Thyroid gland (tissue), 4 donors: ENCODE results near the gene GALNT3. TPM values are rescaled to one million over a fixed set of nuclear protein-coding genes. Genes with fewer than 3 reads are reported as not detected.

Source experiments
- DNase-seq, 2 donors: peaks; one replicate each; pipeline ENCODE4 v3.0.0-alpha.2; 2019
- H3K27ac ChIP-seq, 3 donors: fragments of 200-600 bp; sonication (generic); 1 replicate in 2 of 3; 2 replicates in 1 of 3; pipeline ENCODE4 v1.5.1; 2016 to 2019; ENCODE audit warnings: mild to moderate bottlenecking in 1 of 3, moderate library complexity in 1 of 3
- H3K27me3 ChIP-seq: fragments of 200-600 bp; sonication (generic); one replicate; pipeline ENCODE4 v1.5.1; 2019
- H3K36me3 ChIP-seq, 2 donors: fragments of 200-600 bp; sonication (generic); one replicate each; pipeline ENCODE4 v1.5.1; 2016 to 2019
- H3K4me1 ChIP-seq, 2 donors: fragments of 200-600 bp; sonication (generic); one replicate each; pipeline ENCODE4 v1.5.1; 2017 to 2019
- H3K4me3 ChIP-seq, 3 donors: fragments of 200-600 bp; sonication (generic); replicated peaks in 1 of 3; 1 replicate in 2 of 3; 2 replicates in 1 of 3; pipeline ENCODE4 v1.5.1; 2016; ENCODE audit warnings: mild to moderate bottlenecking in 1 of 3
- H3K9me3 ChIP-seq: fragments of 200-600 bp; sonication (generic); one replicate; pipeline ENCODE4 v1.5.1; 2017
- POLR2A ChIP-seq, 2 donors: fragments of 450-650 bp; IDR thresholded peaks; one replicate each; pipeline ENCODE4 v1.6.1; 2017; ENCODE audit warnings: antibody characterized with exemption in 2 of 2, mild to moderate bottlenecking in 2 of 2, moderate library complexity in 1 of 2
- WGBS, 2 donors: methylation state at CpG; one replicate each; pipeline ENCODE4 v1.1.5; 2017; 5-methylcytosine and 5-hydroxymethylcytosine counted together
- intact Hi-C: fragments of 100-400 bp; cut with DNase I; formaldehyde crosslinking; loops from one replicate; pipeline ENCODE4 v1.15.1; 2023
- total RNA-seq, 4 donors: library from RNA; depleted of rRNA; stranded (reverse); fragments of >200 nt; gene quantifications; one replicate each; pipeline ENCODE4 v1.2.3, GENCODE V29; 2016
- TF ChIP-seq, protein P1 (sequence below), 6 experiments: fragments of 200-600 bp in 3 of 6; fragments of 450-650 bp in 3 of 6; sonication (generic) in 3 of 6; IDR thresholded peaks; one replicate each; pipeline ENCODE4 v1.5.1; 2016 to 2019; ENCODE audit warnings: antibody characterized with exemption in 6 of 6, mild to moderate bottlenecking in 2 of 6, inconsistent platforms in 1 of 6, moderate library complexity in 1 of 6

The GALNT3 gene
- total RNA-seq, 4 donors from 2014 or later, result 48.8 to 78.5 (median 59.2) TPM

DNA sequence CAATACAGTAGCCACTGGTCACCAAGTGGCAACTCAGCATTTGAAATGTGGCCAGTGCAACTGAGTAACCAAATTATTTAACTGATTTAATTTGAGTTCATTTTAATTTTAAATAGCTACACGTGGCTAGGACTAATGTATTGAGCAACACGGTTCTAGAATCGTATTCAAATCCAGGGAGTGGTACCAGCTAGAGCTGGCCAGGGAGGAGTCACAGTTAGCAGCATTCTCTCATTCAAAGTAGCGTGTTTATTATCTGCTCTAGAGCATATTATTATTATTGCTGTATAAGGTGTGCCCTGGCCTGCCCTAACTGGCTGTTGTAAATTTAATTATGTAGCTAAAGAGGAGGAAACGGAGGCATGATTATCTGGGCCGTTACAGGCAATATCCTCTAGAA lies 92.9 kb downstream of the GALNT3 start:
- intact Hi-C loops, result loop anchor here (5.0 kb wide), 1 partner anchor 299 kb away; no protein-coding TSS in a partner anchor
- H3K4me1 ChIP-seq, result peaks cover 11 to 14% of the 10 kb centered on the region in 2 donors
- H3K4me3 ChIP-seq, result no peak overlapping the region
- H3K27me3 ChIP-seq, result no peaks in the 10 kb centered on the region
- no peaks in the 10 kb centered on the region for H3K9me3 ChIP-seq
- DNase-seq, result no peak
- H3K36me3 ChIP-seq, result no peaks in the 10 kb centered on the region
- no peak overlapping the region for H3K27ac ChIP-seq
- WGBS, 2 donors, result 87 to 90% methylated on average over 6 of the region's 6 CpGs
- TF ChIP-seq POLR2A (IDR thresholded peaks at IDR 0.05), result no peak
- TF ChIP-seq, protein P1, sequence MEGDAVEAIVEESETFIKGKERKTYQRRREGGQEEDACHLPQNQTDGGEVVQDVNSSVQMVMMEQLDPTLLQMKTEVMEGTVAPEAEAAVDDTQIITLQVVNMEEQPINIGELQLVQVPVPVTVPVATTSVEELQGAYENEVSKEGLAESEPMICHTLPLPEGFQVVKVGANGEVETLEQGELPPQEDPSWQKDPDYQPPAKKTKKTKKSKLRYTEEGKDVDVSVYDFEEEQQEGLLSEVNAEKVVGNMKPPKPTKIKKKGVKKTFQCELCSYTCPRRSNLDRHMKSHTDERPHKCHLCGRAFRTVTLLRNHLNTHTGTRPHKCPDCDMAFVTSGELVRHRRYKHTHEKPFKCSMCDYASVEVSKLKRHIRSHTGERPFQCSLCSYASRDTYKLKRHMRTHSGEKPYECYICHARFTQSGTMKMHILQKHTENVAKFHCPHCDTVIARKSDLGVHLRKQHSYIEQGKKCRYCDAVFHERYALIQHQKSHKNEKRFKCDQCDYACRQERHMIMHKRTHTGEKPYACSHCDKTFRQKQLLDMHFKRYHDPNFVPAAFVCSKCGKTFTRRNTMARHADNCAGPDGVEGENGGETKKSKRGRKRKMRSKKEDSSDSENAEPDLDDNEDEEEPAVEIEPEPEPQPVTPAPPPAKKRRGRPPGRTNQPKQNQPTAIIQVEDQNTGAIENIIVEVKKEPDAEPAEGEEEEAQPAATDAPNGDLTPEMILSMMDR (IDR thresholded peaks at IDR 0.05), result no peak

DNA sequence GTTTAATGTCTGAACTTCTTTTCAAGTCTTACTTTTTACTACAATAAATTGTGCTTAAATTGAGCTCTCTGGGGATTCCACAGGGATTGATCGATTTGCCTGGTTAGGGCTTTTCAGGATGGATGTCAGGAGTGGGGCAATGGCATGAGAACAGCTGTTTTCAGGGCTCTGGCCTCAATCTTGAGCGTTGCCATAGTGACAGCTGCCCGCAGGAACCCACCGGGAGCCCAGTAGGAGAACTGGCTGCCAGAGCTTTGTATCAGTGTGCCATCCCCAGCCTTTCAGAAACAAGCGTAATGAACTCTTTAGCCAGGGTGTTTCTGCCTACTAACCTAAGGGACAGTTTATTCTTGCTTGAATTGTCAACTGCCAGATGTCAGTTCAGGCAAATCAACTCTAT lies 93.5 kb downstream of the GALNT3 start:
- H3K9me3 ChIP-seq, result no peaks in the 10 kb centered on the region
- no peak for DNase-seq
- H3K4me3 ChIP-seq, result no peak overlapping the region
- intact Hi-C loops, result loop anchor here (5.0 kb wide), 1 partner anchor 298 kb away; no protein-coding TSS in a partner anchor
- H3K36me3 ChIP-seq, result no peaks in the 10 kb centered on the region
- H3K4me1 ChIP-seq, result peaks cover 11 to 14% of the 10 kb centered on the region in 2 donors
- H3K27me3 ChIP-seq, result no peaks in the 10 kb centered on the region
- 79 to 83% methylated on average over 5 of the region's 5 CpGs for WGBS, 2 donors
- H3K27ac ChIP-seq, result no peak overlapping the region
- TF ChIP-seq, protein P1 (IDR thresholded peaks at IDR 0.05), result no peak
- no peak for TF ChIP-seq POLR2A (IDR thresholded peaks at IDR 0.05)

DNA sequence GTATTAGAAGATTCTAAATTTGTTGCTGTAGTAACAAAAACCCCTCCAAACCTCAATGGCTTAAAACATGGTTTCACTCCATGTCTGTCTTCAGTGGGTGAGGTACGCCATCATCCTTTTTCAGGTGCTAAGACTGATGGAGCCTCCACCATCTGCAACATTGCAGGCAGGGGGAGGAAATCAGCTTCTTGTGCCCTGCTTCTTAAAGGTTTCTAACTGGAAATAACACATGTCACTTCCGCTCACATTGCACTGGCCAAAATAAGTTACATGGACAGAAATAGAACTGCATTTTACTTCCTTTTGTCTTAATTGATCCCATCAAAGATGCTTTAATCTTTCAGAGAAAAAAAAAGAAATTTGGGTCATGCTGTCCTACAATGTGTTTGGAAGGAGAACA lies 94.1 kb downstream of the GALNT3 start:
- DNase-seq, result no peak
- no peak for TF ChIP-seq POLR2A (IDR thresholded peaks at IDR 0.05)
- TF ChIP-seq, protein P1 (IDR thresholded peaks at IDR 0.05), result no peak
- no peaks in the 10 kb centered on the region for H3K27me3 ChIP-seq
- H3K9me3 ChIP-seq, result no peaks in the 10 kb centered on the region
- no peak overlapping the region for H3K27ac ChIP-seq
- no peaks in the 10 kb centered on the region for H3K36me3 ChIP-seq
- H3K4me1 ChIP-seq, result peaks cover 11 to 14% of the 10 kb centered on the region in 2 donors
- intact Hi-C loops, result loop anchor here (5.0 kb wide), 1 partner anchor 298 kb away; no protein-coding TSS in a partner anchor
- H3K4me3 ChIP-seq, result no peak overlapping the region
- 87 to 91% methylated on average over 2 of the region's 2 CpGs for WGBS, 2 donors

DNA sequence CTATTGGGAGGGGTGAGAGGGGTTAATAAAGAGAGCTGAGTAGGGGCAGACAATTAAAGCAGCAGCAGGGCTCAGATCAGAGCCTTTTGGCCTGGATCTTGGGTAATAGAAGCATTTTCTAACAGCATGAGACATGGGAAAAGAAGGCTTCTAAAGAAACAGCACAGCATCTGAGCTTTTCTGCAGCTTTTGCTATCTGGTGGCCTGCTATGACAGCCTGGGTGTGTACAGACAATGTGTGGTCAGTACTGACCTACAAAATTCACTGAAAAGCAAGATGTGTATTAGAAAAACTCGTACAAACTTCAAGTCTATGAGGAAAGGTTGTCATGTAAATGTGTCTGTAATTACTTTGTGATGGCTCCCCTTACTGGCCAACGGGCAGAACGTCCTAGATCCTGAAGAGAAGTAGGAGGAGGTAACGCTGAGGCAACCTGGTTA lies 95.6 kb downstream of the GALNT3 start:
- H3K4me1 ChIP-seq, result peaks cover 11 to 14% of the 10 kb centered on the region in 2 donors
- intact Hi-C loops, result no loop called here
- no peaks in the 10 kb centered on the region for H3K27me3 ChIP-seq
- TF ChIP-seq POLR2A (IDR thresholded peaks at IDR 0.05), result no peak
- TF ChIP-seq, protein P1 (IDR thresholded peaks at IDR 0.05), result peak; percentile 22 to 71 (median 62)
- WGBS, 2 donors, result 2 to 7% methylated on average over 4 of the region's 4 CpGs
- H3K4me3 ChIP-seq, result no peak overlapping the region
- H3K9me3 ChIP-seq, result no peaks in the 10 kb centered on the region
- peak overlapping the region; percentile 51 to 66 (median 66) for H3K27ac ChIP-seq
- peak; percentile 62 for DNase-seq
- no peaks in the 10 kb centered on the region for H3K36me3 ChIP-seq

GRCh38 chr2:165697748-165698443 lies 96.2 kb downstream of the GALNT3 start:
- intact Hi-C loops, result no loop called here
- DNase-seq, result peak; percentile 16 to 22
- H3K4me1 ChIP-seq, result peaks cover 11 to 14% of the 10 kb centered on the region in 2 donors
- H3K27ac ChIP-seq, result peak overlapping the region; percentile 51 to 66 (median 66)
- no peak overlapping the region for H3K4me3 ChIP-seq
- no peaks in the 10 kb centered on the region for H3K36me3 ChIP-seq
- no peak for TF ChIP-seq POLR2A (IDR thresholded peaks at IDR 0.05)
- TF ChIP-seq, protein P1 (IDR thresholded peaks at IDR 0.05), result no peak
- no peaks in the 10 kb centered on the region for H3K9me3 ChIP-seq
- 52 to 60% methylated on average over 4 of the region's 4 CpGs for WGBS, 2 donors
- no peaks in the 10 kb centered on the region for H3K27me3 ChIP-seq
